Esophagus squamous epithelium (tissue), 4 donors: ENCODE measurements around the gene XRCC3.

Source experiments
- POLR2A ChIP-seq, 4 donors: fragments of 450-650 bp; IDR thresholded peaks; one replicate each; pipeline ENCODE4 v1.6.1; 2017; ENCODE audit warnings: antibody characterized with exemption in 4 of 4, mild to moderate bottlenecking in 4 of 4, moderate library complexity in 3 of 4
- TF ChIP-seq, protein P1 (sequence below), 6 experiments: fragments of 450-650 bp in 4 of 6; fragments of 200-600 bp in 2 of 6; sonication (generic) in 2 of 6; IDR thresholded peaks; one replicate each; pipeline ENCODE4 v1.5.1; 2016 to 2019; ENCODE audit warnings: antibody characterized with exemption in 6 of 6, mild to moderate bottlenecking in 4 of 6, moderate library complexity in 4 of 6

DNA sequence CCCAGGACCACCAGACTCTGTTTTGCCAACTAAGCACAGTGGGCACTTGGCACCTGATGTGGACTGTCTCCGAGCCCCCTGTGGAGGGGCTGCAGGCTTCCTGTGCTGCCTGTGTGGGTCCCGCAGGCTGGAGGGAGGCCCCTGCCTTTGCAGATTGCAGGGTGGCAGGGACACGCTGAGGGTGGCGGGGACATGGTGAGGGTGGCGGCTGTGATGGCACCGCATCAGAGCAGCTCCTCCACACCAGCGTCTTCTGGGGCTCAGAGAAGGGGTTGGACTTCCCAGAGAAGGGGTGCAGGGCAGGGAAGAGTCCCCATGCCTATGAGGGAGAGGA lies 8.5 kb upstream of the XRCC3 start:
- TF ChIP-seq, protein P1, sequence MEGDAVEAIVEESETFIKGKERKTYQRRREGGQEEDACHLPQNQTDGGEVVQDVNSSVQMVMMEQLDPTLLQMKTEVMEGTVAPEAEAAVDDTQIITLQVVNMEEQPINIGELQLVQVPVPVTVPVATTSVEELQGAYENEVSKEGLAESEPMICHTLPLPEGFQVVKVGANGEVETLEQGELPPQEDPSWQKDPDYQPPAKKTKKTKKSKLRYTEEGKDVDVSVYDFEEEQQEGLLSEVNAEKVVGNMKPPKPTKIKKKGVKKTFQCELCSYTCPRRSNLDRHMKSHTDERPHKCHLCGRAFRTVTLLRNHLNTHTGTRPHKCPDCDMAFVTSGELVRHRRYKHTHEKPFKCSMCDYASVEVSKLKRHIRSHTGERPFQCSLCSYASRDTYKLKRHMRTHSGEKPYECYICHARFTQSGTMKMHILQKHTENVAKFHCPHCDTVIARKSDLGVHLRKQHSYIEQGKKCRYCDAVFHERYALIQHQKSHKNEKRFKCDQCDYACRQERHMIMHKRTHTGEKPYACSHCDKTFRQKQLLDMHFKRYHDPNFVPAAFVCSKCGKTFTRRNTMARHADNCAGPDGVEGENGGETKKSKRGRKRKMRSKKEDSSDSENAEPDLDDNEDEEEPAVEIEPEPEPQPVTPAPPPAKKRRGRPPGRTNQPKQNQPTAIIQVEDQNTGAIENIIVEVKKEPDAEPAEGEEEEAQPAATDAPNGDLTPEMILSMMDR (IDR thresholded peaks at IDR 0.05) = no peak
- no peak for TF ChIP-seq POLR2A (IDR thresholded peaks at IDR 0.05)
